ENCODE measurements around the gene RUNX2.
"Not testable (repeated sequence)": the region's sequence is repeated elsewhere in the genome, so short reads cannot be mapped to it uniquely, and the experiment has no call there.

The RUNX2 gene

DNA sequence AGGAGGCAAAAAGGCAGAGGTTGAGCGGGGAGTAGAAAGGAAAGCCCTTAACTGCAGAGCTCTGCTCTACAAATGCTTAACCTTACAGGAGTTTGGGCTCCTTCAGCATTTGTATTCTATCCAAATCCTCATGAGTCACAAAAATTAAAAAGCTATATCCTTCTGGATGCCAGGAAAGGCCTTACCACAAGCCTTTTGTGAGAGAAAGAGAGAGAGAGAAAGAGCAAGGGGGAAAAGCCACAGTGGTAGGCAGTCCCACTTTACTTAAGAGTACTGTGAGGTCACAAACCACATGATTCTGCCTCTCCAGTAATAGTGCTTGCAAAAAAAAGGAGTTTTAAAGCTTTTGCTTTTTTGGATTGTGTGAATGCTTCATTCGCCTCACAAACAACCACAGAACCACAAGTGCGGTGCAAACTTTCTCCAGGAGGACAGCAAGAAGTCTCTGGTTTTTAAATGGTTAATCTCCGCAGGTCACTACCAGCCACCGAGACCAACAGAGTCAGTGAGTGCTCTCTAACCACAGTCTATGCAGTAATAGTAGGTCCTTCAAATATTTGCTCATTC, at the start of gene RUNX2:
RUNX2 (plus strand) TSS at position 375 of the 567 bp plus-strand sequence. CDS start 397 bp downstream, outside the sequence.
- no peak for DNase-seq

DNA sequence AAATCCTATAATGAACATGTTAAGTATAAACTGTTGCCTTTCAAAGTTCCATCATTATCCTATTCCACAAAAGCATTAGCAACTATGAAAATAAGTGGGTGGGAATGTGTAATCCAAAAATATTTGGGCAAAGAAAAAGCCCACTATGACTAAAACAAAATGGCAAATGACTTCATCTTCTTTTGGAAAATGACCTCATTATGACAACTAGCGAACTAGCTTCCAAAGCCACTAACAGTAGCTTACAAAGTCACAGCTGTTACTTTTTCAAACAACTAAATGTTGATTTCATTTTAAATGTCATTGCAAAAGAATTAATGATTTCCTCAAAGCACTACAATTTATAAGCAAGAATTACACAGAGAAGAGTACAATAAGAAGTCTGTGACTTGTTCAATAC, 49.8 kb upstream of the RUNX2 start:
- DNase-seq, result no peak

DNA sequence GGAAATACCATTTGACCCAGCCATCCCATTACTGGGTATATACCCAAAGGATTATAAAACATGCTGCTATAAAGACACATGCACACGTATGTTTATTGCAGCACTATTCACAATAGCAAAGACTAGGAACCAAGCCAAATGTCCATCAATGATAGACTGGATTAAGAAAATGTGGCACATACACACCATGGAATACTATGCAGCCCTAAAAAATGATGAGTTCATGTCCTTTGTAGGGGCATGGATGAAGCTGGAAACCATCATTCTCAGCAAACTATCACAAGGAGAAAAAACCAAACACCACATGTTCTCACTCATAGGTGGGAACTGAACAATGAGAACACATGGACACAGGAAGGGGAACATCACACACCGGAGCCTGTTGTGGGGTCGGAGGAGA, 41.4 kb upstream of the RUNX2 start:
- DNase-seq, result not testable (repeated sequence)

DNA sequence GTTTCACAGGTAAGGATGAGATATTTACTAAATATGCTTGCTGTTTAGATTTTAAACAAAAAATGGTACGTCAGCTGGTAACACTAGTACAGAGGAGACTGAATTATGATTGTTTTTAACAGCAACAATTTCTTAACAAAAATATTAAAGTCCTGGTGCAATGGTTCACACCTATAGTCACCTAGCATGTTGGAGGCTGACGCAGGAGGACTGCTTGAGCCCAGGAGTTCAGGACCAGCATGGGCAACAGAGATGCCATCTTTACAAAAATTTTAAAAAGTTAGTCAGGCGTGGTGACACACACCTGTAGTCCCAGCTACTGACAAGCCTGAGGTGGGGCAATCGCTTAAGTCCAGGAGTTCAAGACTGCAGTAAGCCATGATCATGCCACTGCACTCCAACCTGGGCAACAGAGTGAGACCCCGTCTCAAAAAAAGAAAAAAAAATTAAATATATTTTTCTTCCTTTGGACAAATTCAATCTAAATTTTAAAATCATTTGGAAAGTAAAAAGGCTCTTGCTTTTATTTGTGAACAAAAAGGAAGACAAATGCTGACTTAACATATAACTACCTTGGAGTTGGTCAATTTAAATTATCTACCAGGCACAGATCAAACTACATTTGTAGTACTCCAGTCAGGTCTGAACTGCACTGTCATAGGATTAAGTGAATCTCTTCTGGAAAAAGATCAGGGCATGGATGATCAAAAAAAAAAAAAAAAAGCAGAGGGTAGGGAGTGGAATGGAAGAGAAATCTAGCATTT, 38.2 kb upstream of the RUNX2 start:
- no peak for DNase-seq

DNA sequence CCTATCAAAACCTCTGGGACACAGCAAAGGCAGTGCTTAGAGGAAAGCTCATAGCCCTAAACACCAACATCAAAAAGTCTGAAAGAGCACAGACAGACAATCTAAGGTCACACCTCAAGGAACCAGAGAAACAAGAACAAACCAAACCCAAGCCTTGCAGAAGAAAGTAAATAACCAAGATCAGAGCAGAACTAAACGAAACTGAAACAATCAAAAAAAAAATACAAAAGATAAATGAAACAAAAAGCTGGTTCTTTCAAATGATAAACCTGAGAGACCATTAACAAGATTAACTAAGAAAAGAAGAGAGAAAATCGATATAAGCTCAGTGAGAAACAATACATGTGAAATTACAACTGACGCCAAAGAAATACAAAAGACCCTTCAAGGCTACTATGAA, 34.8 kb upstream of the RUNX2 start:
- no peak for DNase-seq

GRCh38 chr6:45294065-45294701, 33.9 kb upstream of the RUNX2 start:
- not testable (repeated sequence) for DNase-seq

DNA sequence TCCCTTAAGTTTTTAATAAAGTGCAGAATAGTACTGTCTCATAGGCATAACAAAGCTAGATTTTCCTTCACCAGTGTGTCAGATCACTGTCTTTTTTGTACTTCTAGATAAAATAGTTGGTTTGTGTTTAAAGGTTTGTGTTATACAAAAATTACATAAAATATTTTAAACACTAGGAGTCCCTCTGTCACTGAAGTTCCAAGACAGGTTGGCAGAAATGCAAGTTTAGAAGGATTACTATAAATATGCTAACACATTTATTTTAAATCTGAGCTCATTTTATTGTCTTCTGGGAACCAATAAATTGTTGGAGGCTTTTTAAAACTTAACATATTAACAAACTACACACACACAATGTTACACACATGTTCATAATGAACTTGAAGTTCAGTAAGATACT, 30.8 kb upstream of the RUNX2 start:
- DNase-seq, result no peak

GRCh38 chr6:45299096-45299581, 29.0 kb upstream of the RUNX2 start:
- DNase-seq, result no peak

- DNase-seq, result no peak
These were observed 27.4 kb upstream of the RUNX2 start for GRCh38 chr6:45300736-45301135.

- DNase-seq, result no peak
These were observed 26.6 kb upstream of the RUNX2 start for GRCh38 chr6:45301348-45302142.

GRCh38 chr6:45302832-45303231, 25.3 kb upstream of the RUNX2 start:
- no peak for DNase-seq

DNA sequence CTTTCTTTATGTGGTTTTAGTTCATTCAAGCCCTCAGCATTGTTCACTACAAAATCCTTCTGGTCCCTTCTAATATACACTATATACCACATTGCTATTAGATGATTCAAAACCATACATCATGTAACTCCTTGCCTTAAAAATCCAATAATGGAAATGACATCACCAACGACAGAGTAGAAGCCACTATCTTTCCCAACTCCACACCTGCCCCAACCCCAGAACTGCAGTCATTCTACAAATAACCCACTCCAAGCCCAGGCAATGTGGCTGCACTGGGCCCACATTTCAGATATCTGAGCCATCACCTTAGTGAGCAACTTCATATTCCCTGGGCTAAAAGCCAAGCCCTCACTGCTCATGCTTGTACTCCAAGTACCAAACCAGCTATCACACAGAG, 22.6 kb upstream of the RUNX2 start:
- no peak for DNase-seq

GRCh38 chr6:45310118-45310788, 17.9 kb upstream of the RUNX2 start:
- DNase-seq, result no peak

- DNase-seq, result no peak
These were observed 14.0 kb upstream of the RUNX2 start for GRCh38 chr6:45314146-45314545.

- no peak for DNase-seq
These were observed 7.8 kb upstream of the RUNX2 start for GRCh38 chr6:45320349-45320748.

DNA sequence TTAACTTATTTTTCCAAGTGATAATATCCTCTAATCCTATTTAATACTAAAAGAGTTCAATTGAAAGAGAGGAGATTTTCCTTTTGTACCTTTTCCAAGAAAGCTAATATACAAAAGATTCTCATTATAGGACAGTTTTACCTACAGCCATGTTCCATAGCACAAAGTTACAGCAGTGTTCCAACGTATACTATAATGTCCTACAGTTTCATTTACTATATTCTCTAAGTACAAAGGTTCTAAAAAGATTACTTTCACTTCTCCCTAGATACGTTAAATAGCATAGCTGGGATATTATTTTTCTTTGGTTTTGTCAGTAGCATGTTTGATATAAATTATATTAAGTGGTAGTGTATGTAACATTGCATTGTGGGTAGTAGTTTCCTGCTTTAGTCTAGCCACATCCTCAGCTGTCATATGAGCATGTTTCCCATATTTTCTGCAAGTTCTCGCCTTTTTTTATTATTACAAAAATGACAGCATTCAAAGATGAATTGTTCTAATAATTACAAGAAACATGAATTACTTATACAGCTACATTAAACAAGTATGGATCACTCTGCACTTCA, 4.4 kb upstream of the RUNX2 start:
- no peak for DNase-seq

GRCh38 chr6:45326698-45327417, 1.3 kb upstream of the RUNX2 start:
- DNase-seq, result no peak

- DNase-seq, result no peak
These were observed 393 bp downstream of the RUNX2 start for GRCh38 chr6:45328523-45328922.

- DNase-seq, result no peak
These were observed 16.8 kb downstream of the RUNX2 start for GRCh38 chr6:45344900-45345299.

GRCh38 chr6:45350186-45350710, 22.1 kb downstream of the RUNX2 start:
- no peak for DNase-seq

GRCh38 chr6:45351076-45351475, 22.9 kb downstream of the RUNX2 start:
- no peak for DNase-seq

All from NCI-H187 treated with DMSO at 0.1 percent for 48 hours (cell line).